ENCODE measurements around the gene DCST1. TPM values are rescaled to one million over a fixed set of nuclear protein-coding genes. Genes with fewer than 3 reads are reported as not detected.

Gene DCST1
- total and polyA plus RNA-seq, 2 of the 13 experiments (the other 11 are each of a cell fraction or from before 2014, with no cell fraction given): 0.04 TPM; not detected in 1

- TF ChIP-seq REPIN1 (CRISPR knock-in tag; IDR thresholded peaks at IDR 0.05; ENCODE audit: borderline replicate concordance, low read depth) (peak; percentile 63; the same call in 1 of the 2 replicates), ZNF484 (CRISPR knock-in tag; IDR thresholded peaks at IDR 0.05; ENCODE audit: borderline replicate concordance, low read depth) (no peak), NFKBIZ (CRISPR knock-in tag; IDR thresholded peaks at IDR 0.05) (peak; percentile 32), EP300 (IDR thresholded peaks at IDR 0.05; ENCODE audit: low read depth in 2 of 2, low read length in 2 of 2) (peak in 1 of 2 experiments; percentile 73; a peak in 3 of 4 replicates), EP300 (CRISPR knock-in tag; IDR thresholded peaks at IDR 0.05; ENCODE audit: borderline replicate concordance) (peak; percentile 63; the same call in 1 of the 2 replicates), HDAC2 (CRISPR knock-in tag; IDR thresholded peaks at IDR 0.05) (peak; percentile 70), KLF16 (CRISPR knock-in tag; IDR thresholded peaks at IDR 0.05) (peak in 1 of 2 experiments; percentile 69; a peak in 1 of 4 replicates), NCOR1 (IDR thresholded peaks at IDR 0.05; ENCODE audit: borderline replicate concordance, low read length) (peak; percentile 40; the same call in 1 of the 2 replicates), RAD21 (CRISPR knock-in tag; IDR thresholded peaks at IDR 0.05) (peak; percentile 56; the same call in 1 of the 2 replicates), CCAR2 (optimal IDR thresholded peaks at IDR 0.05; ENCODE audit: low read depth, low read length) (peak; percentile 94), SPEN (CRISPR knock-in tag; IDR thresholded peaks at IDR 0.05; ENCODE audit: low read depth) (peak; percentile 48), CBFB (CRISPR knock-in tag; IDR thresholded peaks at IDR 0.05) (peak; percentile 73; the same call in 1 of the 2 replicates), KLF15 (CRISPR knock-in tag; IDR thresholded peaks at IDR 0.05; ENCODE audit: borderline replicate concordance) (no peak), ZNF441 (CRISPR knock-in tag; IDR thresholded peaks at IDR 0.05; ENCODE audit: borderline replicate concordance) (peak; percentile 37; the same call in 1 of the 2 replicates), ZNF746 (CRISPR knock-in tag; IDR thresholded peaks at IDR 0.05) (peak; percentile 99), FOSL2 (CRISPR knock-in tag; IDR thresholded peaks at IDR 0.05) (peak; percentile 95), ATF7-NPFF (CRISPR knock-in tag; IDR thresholded peaks at IDR 0.05; ENCODE audit: low read depth) (peak; percentile 75), RBFOX2 (IDR thresholded peaks at IDR 0.05; ENCODE audit: low read depth, low read length) (peak; percentile 88)
- TF ChIP-seq, protein P1, sequence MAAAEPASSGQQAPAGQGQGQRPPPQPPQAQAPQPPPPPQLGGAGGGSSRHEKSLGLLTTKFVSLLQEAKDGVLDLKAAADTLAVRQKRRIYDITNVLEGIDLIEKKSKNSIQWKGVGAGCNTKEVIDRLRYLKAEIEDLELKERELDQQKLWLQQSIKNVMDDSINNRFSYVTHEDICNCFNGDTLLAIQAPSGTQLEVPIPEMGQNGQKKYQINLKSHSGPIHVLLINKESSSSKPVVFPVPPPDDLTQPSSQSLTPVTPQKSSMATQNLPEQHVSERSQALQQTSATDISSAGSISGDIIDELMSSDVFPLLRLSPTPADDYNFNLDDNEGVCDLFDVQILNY (CRISPR knock-in tag; conservative IDR thresholded peaks at IDR 0.05): peak; percentile 16; the same call in 1 of the 2 replicates
- TF ChIP-seq, protein P2, sequence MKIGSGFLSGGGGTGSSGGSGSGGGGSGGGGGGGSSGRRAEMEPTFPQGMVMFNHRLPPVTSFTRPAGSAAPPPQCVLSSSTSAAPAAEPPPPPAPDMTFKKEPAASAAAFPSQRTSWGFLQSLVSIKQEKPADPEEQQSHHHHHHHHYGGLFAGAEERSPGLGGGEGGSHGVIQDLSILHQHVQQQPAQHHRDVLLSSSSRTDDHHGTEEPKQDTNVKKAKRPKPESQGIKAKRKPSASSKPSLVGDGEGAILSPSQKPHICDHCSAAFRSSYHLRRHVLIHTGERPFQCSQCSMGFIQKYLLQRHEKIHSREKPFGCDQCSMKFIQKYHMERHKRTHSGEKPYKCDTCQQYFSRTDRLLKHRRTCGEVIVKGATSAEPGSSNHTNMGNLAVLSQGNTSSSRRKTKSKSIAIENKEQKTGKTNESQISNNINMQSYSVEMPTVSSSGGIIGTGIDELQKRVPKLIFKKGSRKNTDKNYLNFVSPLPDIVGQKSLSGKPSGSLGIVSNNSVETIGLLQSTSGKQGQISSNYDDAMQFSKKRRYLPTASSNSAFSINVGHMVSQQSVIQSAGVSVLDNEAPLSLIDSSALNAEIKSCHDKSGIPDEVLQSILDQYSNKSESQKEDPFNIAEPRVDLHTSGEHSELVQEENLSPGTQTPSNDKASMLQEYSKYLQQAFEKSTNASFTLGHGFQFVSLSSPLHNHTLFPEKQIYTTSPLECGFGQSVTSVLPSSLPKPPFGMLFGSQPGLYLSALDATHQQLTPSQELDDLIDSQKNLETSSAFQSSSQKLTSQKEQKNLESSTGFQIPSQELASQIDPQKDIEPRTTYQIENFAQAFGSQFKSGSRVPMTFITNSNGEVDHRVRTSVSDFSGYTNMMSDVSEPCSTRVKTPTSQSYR (CRISPR knock-in tag; IDR thresholded peaks at IDR 0.05; ENCODE audit: borderline replicate concordance): peak; percentile 75
- TF ChIP-seq, protein P3, sequence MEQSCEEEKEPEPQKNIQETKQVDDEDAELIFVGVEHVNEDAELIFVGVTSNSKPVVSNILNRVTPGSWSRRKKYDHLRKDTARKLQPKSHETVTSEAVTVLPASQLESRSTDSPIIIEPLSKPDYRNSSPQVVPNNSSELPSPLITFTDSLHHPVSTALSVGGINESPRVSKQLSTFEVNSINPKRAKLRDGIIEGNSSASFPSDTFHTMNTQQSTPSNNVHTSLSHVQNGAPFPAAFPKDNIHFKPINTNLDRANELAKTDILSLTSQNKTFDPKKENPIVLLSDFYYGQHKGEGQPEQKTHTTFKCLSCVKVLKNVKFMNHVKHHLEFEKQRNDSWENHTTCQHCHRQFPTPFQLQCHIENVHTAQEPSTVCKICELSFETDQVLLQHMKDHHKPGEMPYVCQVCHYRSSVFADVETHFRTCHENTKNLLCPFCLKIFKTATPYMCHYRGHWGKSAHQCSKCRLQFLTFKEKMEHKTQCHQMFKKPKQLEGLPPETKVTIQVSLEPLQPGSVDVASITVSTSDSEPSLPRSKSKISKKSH (CRISPR knock-in tag; IDR thresholded peaks at IDR 0.05; ENCODE audit: borderline replicate concordance): peak; percentile 76; the same call in 1 of the 2 replicates
These were observed 32.7 kb upstream of the DCST1 start (continued) for GRCh38 chr1:155000726-155001424.
